NB4 (cell line): ENCODE measurements around the gene POLH.

Experiments
- CTCF ChIP-seq: IDR thresholded peaks from one replicate; pipeline ENCODE4 v1.5.1; 2012; ENCODE audit warnings: low read depth, low read length
- POLR2A ChIP-seq: IDR thresholded peaks from 2 replicates; pipeline ENCODE4 v1.6.1; 2011; ENCODE audit warnings: mild to moderate bottlenecking; ENCODE audit not compliant: insufficient read length; ENCODE audit errors: extremely low read depth

GRCh38 chr6:43648248-43648647 lies 72.3 kb downstream of the POLH start:
- TF ChIP-seq POLR2A (no peak), CTCF (no peak)
